ENCODE data around the gene KRABD2.

- TF ChIP-seq FOXM1 (IDR thresholded peaks at IDR 0.05; ENCODE audit: borderline replicate concordance, low read depth) (no peak), EP300 (IDR thresholded peaks at IDR 0.05; ENCODE audit: borderline replicate concordance) (no peak), EGR1 (IDR thresholded peaks at IDR 0.05) (no peak), MAX (IDR thresholded peaks at IDR 0.05) (no peak), CEBPB (IDR thresholded peaks at IDR 0.05) (no peak), TAF1 (IDR thresholded peaks at IDR 0.05; ENCODE audit: low read depth) (no peak), USF1 (IDR thresholded peaks at IDR 0.05) (no peak), TEAD4 (IDR thresholded peaks at IDR 0.05) (no peak), YY1 (IDR thresholded peaks at IDR 0.05; ENCODE audit: low read depth) (no peak), RAD21 (IDR thresholded peaks at IDR 0.05; ENCODE audit: low read depth) (no peak), REST (IDR thresholded peaks at IDR 0.05; ENCODE audit: low read depth) (no peak), TCF12 (IDR thresholded peaks at IDR 0.05; ENCODE audit: low read depth) (no peak), CREB1 (IDR thresholded peaks at IDR 0.05; ENCODE audit: low read depth) (no peak), NFIC (IDR thresholded peaks at IDR 0.05) (no peak)
Measured at GRCh38 chr17:8406174-8406573, 29.7 kb upstream of the KRABD2 start.

Measured in Ishikawa (cell line).